GM21825 (cell line): ENCODE data around the gene ZNF133.
"Not testable (repeated sequence)": the region's sequence is repeated elsewhere in the genome, so short reads cannot be mapped to it uniquely, and the experiment has no call there.

Experiments used
- ATAC-seq: cut with Tn5 transposase; IDR thresholded peaks from one replicate; pipeline ENCODE4 v1.9.1; 2021; ENCODE audit warnings: mild to moderate bottlenecking, moderate library complexity; ENCODE audit not compliant: unreplicated experiment

The ZNF133 gene

GRCh38 chr20:18284805-18285533, 3.4 kb upstream of the ZNF133 start:
- no peak for ATAC-seq

- no peak for ATAC-seq
Measured at GRCh38 chr20:18287546-18287914, 797 bp upstream of the ZNF133 start.

- no peak for ATAC-seq
Measured at GRCh38 chr20:18288749-18289267, 481 bp downstream of the ZNF133 start.

GRCh38 chr20:18289306-18289705, 979 bp downstream of the ZNF133 start:
- no peak for ATAC-seq

- ATAC-seq, result no peak
Measured at GRCh38 chr20:18299364-18299763, 11.0 kb downstream of the ZNF133 start.

GRCh38 chr20:18304618-18305017, 16.3 kb downstream of the ZNF133 start:
- no peak for ATAC-seq

DNA sequence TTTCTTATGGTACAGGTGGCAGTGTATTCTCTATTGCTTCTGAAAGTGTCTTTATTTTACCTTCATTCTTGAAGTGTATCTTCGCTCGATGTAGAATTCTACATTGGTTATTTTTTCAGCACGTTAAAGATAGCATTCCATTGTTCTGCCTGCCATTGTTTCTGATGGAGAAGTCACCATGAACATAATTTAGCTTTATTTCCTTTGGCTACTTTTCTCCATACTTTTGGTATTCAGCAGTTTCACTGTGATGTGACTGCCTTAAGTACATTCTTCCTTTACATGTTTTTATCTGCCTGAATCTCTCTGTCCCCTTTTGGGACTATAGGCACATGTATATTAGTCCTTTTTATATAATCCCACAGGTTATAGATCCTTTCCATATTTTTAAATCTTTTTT, 19.0 kb downstream of the ZNF133 start:
- no peak for ATAC-seq

DNA sequence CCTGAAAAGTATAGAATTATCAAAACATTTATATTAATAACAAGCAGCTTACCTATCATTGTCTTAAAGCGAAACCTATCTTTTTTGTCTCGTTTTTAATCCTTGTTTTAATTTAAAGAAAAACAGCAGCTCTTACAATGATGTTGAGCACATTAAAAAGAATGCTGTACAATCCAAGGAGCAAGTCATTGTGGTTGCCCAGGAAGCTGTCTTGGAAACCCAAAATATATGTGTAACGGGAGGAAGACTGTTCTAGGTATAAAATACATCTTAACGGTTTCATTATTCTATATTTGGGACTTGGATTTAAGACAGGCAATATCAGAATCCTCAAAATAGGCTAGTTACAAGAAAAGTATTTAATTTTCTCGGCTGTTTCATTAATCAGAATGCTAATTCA, 21.7 kb downstream of the ZNF133 start:
- no peak for ATAC-seq

DNA sequence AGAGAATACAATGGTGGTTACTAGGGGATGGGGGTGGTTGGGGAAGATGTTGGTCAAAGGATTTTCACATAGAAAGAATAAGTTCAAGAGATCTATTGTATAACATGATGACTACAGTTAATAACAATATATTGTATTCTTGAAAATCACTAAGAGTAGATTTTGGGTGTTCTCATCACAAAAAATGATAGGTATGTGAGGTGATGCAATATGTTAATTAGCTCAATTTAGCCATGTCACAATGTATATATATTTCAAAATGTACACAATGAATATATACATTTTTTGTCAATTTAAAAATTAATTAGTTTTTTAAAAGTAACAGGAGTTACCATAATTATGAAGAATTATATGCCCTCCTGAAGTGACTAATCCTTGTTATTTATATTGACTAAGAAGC, 22.3 kb downstream of the ZNF133 start:
- ATAC-seq, result no peak

DNA sequence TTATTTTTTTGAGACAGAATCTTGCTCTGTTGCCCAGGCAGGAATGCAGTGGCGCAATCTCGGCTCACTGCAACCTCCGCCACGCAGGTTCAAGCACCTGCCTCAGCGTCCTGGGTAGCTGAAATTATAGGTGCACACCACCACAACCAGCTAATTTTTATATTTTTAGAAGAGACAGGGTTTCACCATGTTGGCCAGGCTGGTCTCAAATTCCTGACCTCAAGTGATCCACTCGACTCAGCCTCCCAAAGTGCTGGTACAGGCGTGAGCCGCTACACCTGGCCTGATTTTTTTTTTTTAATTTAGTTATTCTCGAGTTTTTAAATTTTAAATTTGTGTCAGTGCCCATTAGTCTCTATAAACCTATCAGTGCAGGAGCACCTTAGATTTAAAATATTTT, 24.4 kb downstream of the ZNF133 start:
- ATAC-seq, result no peak

- no peak for ATAC-seq
Measured at GRCh38 chr20:18313411-18313810, 25.1 kb downstream of the ZNF133 start.

DNA sequence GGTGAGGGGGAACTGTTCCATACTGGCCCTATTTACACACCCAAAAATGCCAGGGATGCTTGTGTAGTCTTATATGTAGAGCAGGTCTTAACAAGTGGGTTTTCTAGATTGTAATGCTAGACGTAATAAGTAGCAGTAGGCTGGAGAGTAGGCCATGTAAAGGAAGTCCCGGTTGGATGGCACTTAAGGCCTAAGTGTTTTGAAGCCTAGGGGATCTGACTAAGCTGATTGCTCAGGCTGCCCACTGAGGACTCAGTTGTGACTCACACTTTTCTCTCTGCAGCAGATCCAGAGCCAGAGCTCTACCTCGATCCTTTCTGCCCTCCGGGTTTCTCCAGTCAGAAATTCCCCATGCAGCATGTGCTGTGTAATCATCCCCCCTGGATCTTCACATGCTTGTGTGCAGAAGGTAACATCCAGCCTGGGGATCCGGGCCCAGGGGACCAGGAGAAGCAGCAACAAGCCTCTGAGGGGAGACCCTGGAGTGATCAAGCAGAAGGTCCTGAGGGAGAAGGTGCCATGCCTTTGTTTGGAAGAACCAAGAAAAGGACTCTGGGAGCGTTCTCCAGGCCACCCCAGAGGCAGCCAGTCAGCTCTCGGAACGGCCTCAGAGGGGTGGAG, 26.6 kb downstream of the ZNF133 start:
- ATAC-seq, result no peak

- no peak for ATAC-seq
Measured at GRCh38 chr20:18316166-18316565, 27.8 kb downstream of the ZNF133 start.

- no peak for ATAC-seq
Measured at GRCh38 chr20:18321316-18321715, 33.0 kb downstream of the ZNF133 start.

DNA sequence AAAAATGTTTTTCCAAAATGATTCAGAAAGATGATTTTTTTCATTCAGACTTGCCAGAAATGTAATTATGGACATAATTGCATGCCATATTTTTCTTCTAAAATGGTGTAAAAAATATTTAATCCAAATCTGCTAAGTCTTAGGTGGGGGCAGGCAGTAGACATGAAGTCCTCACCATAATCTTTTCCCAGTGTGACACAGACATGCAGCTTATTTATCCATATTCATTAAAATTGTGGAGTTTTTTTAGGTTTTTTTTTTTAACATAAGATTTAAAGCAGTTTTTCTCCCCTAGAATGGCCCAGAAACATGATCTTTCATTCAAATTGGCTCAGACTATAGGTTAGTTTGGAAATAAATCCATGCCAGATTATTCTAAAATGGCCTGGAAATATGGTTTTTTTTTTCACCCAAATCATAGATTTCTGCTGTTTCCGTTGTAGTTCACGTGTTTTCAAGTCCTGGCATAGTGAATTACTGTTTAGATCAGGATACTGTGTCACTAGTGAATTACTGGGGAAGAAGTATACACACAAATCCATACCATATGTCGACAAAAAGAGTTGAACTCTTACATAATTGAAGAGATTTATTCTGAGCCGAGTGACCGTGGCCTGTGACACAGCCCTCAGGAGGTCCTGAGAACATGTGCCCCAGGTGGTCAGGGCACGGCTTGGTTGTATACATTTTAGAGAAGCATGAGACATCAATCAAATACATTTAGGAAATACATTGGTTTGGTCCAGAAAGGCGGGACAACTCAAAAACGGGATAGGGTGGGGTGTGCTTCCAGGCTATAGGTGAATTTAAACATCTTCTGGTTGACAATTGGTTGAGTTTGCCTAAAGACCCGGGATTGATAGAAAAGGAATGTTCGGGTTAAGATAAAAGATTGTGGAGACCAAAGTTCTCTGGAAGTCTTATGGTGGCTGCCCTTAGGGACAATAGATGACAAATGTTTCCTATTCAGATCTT, 33.9 kb downstream of the ZNF133 start:
- no peak for ATAC-seq

DNA sequence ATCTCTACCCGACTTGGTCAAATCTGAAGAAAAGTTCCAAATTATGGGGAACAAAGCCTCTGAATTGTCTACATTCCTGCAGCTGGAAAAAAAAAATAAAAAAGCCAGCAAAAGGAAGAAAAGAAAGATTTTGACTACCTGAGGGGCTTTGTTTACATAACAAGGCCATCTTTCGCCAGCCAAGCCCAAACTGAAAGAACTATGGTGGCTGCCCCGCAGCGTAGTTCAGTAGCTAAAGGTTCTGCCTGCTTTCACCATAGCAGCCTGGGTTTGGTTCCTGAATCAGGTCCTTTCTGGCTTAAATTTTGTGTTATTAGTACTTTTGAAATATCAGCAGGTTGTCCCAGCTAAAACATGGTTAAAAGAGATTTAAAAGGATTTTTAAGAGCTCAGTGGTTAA, 35.4 kb downstream of the ZNF133 start:
- no peak for ATAC-seq

GRCh38 chr20:18324596-18325089, 36.3 kb downstream of the ZNF133 start:
- no peak for ATAC-seq

- ATAC-seq, result no peak
Measured at GRCh38 chr20:18326990-18327389, 38.7 kb downstream of the ZNF133 start.

DNA sequence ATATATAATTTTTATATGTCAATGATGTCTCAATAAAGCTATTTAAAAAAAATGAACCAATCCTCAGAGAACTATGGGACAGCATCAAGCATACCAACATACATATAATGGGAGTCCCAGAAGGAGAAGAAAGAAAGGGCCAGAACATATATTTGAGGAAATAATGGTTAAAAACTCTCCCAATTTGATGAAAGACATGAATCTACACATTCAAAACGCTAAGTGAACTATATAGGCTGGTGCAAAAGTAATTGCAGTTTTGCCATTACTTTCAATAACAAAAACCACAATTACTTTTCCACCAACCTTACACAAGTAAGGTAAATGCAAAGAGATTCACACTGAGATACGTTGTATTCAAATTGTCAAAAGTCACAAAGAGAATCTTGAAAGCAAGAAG, 43.4 kb downstream of the ZNF133 start:
- ATAC-seq, result no peak

DNA sequence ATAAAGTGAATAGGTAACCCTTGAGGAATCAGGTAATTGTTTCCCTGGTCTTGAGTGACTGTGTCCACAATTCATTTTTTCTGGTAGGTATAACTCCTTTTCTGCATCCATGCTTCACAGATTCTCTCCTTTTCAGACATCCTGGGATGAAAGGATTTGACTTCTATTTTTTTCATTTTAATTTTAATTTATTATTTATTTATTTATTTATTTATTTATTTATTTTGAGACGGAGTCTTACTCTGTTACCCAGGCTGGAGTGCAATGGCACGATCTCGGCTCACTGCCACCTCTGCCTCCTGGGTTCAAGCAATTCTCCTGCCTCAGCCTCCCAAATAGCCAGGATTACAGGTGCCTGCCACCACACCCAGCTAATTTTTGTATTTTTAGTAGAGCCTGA, 61.4 kb downstream of the ZNF133 start:
- not testable (repeated sequence) for ATAC-seq

DNA sequence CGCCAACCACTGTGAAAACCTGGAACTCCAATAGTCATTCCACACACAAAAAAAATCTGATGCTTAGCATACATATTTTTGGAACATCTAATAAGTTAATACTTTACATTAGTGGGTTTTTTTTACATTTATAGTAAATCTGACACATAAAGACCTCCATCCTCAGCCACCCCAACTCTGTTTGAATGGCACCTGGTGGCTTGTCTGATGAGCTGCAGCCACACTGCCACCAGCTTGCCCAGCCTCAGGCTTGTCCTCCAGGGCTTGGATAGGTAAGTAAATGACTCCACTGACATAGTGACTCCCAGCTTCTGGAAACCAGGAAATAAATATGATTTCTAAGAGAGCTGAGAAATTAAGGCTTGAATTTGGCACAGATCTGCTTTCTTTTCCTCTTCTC, 71.5 kb downstream of the ZNF133 start:
- ATAC-seq, result no peak
